HCEC 1CT (cell line): Measurements from ENCODE around the gene TSC22D1.

Experiments
- DNase-seq: peaks from one replicate; pipeline ENCODE4 v3.0.0-alpha.2; 2017

The TSC22D1 gene

GRCh38 chr13:44400736-44401135, 175.4 kb downstream of the TSC22D1 start:
- DNase-seq, result no peak

GRCh38 chr13:44399074-44399473, 177.1 kb downstream of the TSC22D1 start:
- DNase-seq, result no peak

- no peak for DNase-seq
Measured at GRCh38 chr13:44398606-44399005, 177.5 kb downstream of the TSC22D1 start.

- DNase-seq, result no peak
Measured at GRCh38 chr13:44397766-44398223, 178.3 kb downstream of the TSC22D1 start.

GRCh38 chr13:44396701-44397580, 179.2 kb downstream of the TSC22D1 start:
- no peak for DNase-seq

- DNase-seq, result no peak
Measured at GRCh38 chr13:44395976-44396694, 180.0 kb downstream of the TSC22D1 start.

- DNase-seq, result no peak
Measured at GRCh38 chr13:44394658-44395057, 181.5 kb downstream of the TSC22D1 start.

GRCh38 chr13:44393391-44393790, 182.7 kb downstream of the TSC22D1 start:
- no peak for DNase-seq

- no peak for DNase-seq
Measured at GRCh38 chr13:44389876-44390275, 186.3 kb downstream of the TSC22D1 start.

GRCh38 chr13:44389060-44389666, 187.0 kb downstream of the TSC22D1 start:
- no peak for DNase-seq

GRCh38 chr13:44388427-44389059, 187.6 kb downstream of the TSC22D1 start:
- no peak for DNase-seq

GRCh38 chr13:44386913-44387556, 189.1 kb downstream of the TSC22D1 start:
- no peak for DNase-seq

- no peak for DNase-seq
Measured at GRCh38 chr13:44385847-44386246, 190.3 kb downstream of the TSC22D1 start.

GRCh38 chr13:44385401-44385800, 190.7 kb downstream of the TSC22D1 start:
- DNase-seq, result no peak

GRCh38 chr13:44384778-44385177, 191.4 kb downstream of the TSC22D1 start:
- DNase-seq, result no peak

- no peak for DNase-seq
Measured at GRCh38 chr13:44383945-44384344, 192.2 kb downstream of the TSC22D1 start.

GRCh38 chr13:44382635-44383145, 193.4 kb downstream of the TSC22D1 start:
- no peak for DNase-seq
